Liver (tissue), 9 donors: ENCODE results near the gene TXNIP. TPM values are rescaled to one million over a fixed set of nuclear protein-coding genes. Genes with fewer than 3 reads are reported as not detected.

ENCODE experiments used
- DNase-seq: peaks from one replicate; pipeline ENCODE4 v3.0.0-alpha.2; 2017; ENCODE audit warnings: low spot score
- H3K27ac ChIP-seq, 2 donors: one replicate each; pipeline ENCODE4 v1.7.0; 2013; ENCODE audit warnings: inconsistent platforms in 2 of 2, low read length in 2 of 2, control low read depth in 1 of 2, low read depth in 1 of 2, mild to moderate bottlenecking in 1 of 2
- H3K27me3 ChIP-seq, 4 donors: one replicate each; pipeline versions ENCODE4 v1.6.1 to v1.7.0; 2013; ENCODE audit warnings: low read length in 3 of 4, inconsistent platforms in 1 of 4, mild to moderate bottlenecking in 1 of 4, moderate library complexity in 1 of 4; ENCODE audit not compliant: control insufficient read depth in 4 of 4, insufficient read depth in 4 of 4
- H3K36me3 ChIP-seq, 4 donors: one replicate each; pipeline versions ENCODE4 v1.6.1 to v1.7.0; 2013; ENCODE audit warnings: low read length in 3 of 4, mild to moderate bottlenecking in 3 of 4, low read depth in 1 of 4, moderate library complexity in 1 of 4; ENCODE audit not compliant: control insufficient read depth in 4 of 4, insufficient read depth in 3 of 4
- H3K4me1 ChIP-seq, 4 donors: one replicate each; pipeline versions ENCODE4 v1.6.1 to v1.7.0; 2013; ENCODE audit warnings: low read length in 3 of 4, mild to moderate bottlenecking in 3 of 4, moderate library complexity in 1 of 4; ENCODE audit not compliant: control insufficient read depth in 4 of 4, insufficient read depth in 4 of 4
- H3K4me3 ChIP-seq, 3 donors: one replicate each; pipeline versions ENCODE4 v1.6.1 to v1.7.0; 2013; ENCODE audit warnings: low read length in 3 of 3, control low read depth in 1 of 3, low read depth in 1 of 3, mild to moderate bottlenecking in 1 of 3
- H3K9ac ChIP-seq, 2 donors: one replicate each; pipeline ENCODE4 v1.7.0; 2013; ENCODE audit warnings: low read length in 2 of 2, mild to moderate bottlenecking in 2 of 2, moderate library complexity in 2 of 2, control low read depth in 1 of 2, low read depth in 1 of 2
- H3K9me3 ChIP-seq, 4 donors: one replicate each; pipeline versions ENCODE4 v1.6.1 to v1.7.0; 2013; ENCODE audit warnings: low read length in 3 of 4; ENCODE audit not compliant: control insufficient read depth in 4 of 4
- EGR1 ChIP-seq, 2 donors: IDR thresholded peaks; 2 replicates each; pipeline ENCODE4 v1.6.1; 2016 to 2018; ENCODE audit warnings: antibody characterized with exemption in 2 of 2, low read depth in 2 of 2
- FOXA1 ChIP-seq: IDR thresholded peaks from 2 replicates; pipeline ENCODE4 v1.6.1; 2016; ENCODE audit warnings: antibody characterized with exemption
- FOXA2 ChIP-seq: IDR thresholded peaks from 2 replicates; pipeline ENCODE4 v1.6.1; 2016; ENCODE audit warnings: antibody characterized with exemption
- GABPA ChIP-seq, 2 donors: IDR thresholded peaks in 1 of 2; conservative IDR thresholded peaks in 1 of 2; 2 replicates each; pipeline ENCODE4 v1.6.1; 2016; ENCODE audit warnings: antibody characterized with exemption in 2 of 2, mild to moderate bottlenecking in 1 of 2, moderate library complexity in 1 of 2
- HNF4A ChIP-seq, 2 donors: conservative IDR thresholded peaks; 2 replicates each; pipeline ENCODE4 v1.6.1; 2016; ENCODE audit warnings: antibody characterized with exemption in 2 of 2, mild to moderate bottlenecking in 2 of 2
- JUND ChIP-seq, 2 donors: IDR thresholded peaks; 2 replicates each; pipeline ENCODE4 v1.6.1; 2016; ENCODE audit warnings: antibody characterized with exemption in 2 of 2
- MAX ChIP-seq: IDR thresholded peaks from 2 replicates; pipeline ENCODE4 v1.6.1; 2016; ENCODE audit warnings: antibody characterized with exemption
- NR2F2 ChIP-seq: IDR thresholded peaks from 2 replicates; pipeline ENCODE4 v1.6.1; 2016; ENCODE audit warnings: antibody characterized with exemption
- RAD21 ChIP-seq, 2 donors: IDR thresholded peaks; 2 replicates each; pipeline ENCODE4 v1.6.1; 2016; ENCODE audit warnings: antibody characterized with exemption in 2 of 2, mild to moderate bottlenecking in 2 of 2
- REST ChIP-seq: IDR thresholded peaks from 2 replicates; pipeline ENCODE4 v1.6.1; 2016; ENCODE audit warnings: antibody characterized with exemption, mild to moderate bottlenecking
- RXRA ChIP-seq, 2 donors: IDR thresholded peaks; 2 replicates each; pipeline ENCODE4 v1.6.1; 2017 to 2018; ENCODE audit warnings: antibody characterized with exemption in 2 of 2, mild to moderate bottlenecking in 1 of 2
- SP1 ChIP-seq: IDR thresholded peaks from 2 replicates; pipeline ENCODE4 v1.6.1; 2018; ENCODE audit warnings: antibody characterized with exemption, mild to moderate bottlenecking
- TAF1 ChIP-seq: conservative IDR thresholded peaks from 2 replicates; pipeline ENCODE4 v1.6.1; 2016; ENCODE audit warnings: antibody characterized with exemption, mild to moderate bottlenecking
- YY1 ChIP-seq: IDR thresholded peaks from 2 replicates; pipeline ENCODE4 v1.6.1; 2016; ENCODE audit warnings: antibody characterized with exemption, mild to moderate bottlenecking
- WGBS: extraction: QIAGEN DNeasy Blood & Tissue Kit; methylation state at CpG from one replicate; pipeline ENCODE4 v1.1.7; 2013; 5-methylcytosine and 5-hydroxymethylcytosine counted together
- polyA plus RNA-seq, 2 donors: library from polyadenylated mRNA; stranded (reverse) in 1 of 2; unstranded in 1 of 2; fragments of 200-250 nt in 1 of 2; fragments of >200 nt in 1 of 2; fragmentation: Nextera tagmentation in 1 of 2; extraction: Ambion mirVana in 1 of 2; gene quantifications; one replicate each; pipeline versions ENCODE4 v1.2.1 to v1.2.3, GENCODE V29; 2013 to 2015
- total RNA-seq, 2 donors: library from RNA; depleted of rRNA; stranded (reverse); fragments of >200 nt; gene quantifications; one replicate each; pipeline ENCODE4 v1.2.3, GENCODE V29; 2014
- TF ChIP-seq, protein P1 (sequence below): IDR thresholded peaks from 2 replicates; pipeline ENCODE4 v1.6.1; 2016; ENCODE audit warnings: antibody characterized with exemption
- TF ChIP-seq, protein P2 (sequence below): fragments of 150-350 bp; IDR thresholded peaks from 2 replicates; pipeline ENCODE4 v1.5.1; 2017; ENCODE audit warnings: improper control_type of control experiment, low read depth, low read length; ENCODE audit not compliant: missing input control
- donor health status: healthy.
- donor health status: healthy.
- donor health status: healthy.
- donor health status: healthy.
- donor health status: healthy.

Gene TXNIP
- total and polyA plus RNA-seq, 4 donors: 53.8 to 223 (median 92.0) TPM

DNA sequence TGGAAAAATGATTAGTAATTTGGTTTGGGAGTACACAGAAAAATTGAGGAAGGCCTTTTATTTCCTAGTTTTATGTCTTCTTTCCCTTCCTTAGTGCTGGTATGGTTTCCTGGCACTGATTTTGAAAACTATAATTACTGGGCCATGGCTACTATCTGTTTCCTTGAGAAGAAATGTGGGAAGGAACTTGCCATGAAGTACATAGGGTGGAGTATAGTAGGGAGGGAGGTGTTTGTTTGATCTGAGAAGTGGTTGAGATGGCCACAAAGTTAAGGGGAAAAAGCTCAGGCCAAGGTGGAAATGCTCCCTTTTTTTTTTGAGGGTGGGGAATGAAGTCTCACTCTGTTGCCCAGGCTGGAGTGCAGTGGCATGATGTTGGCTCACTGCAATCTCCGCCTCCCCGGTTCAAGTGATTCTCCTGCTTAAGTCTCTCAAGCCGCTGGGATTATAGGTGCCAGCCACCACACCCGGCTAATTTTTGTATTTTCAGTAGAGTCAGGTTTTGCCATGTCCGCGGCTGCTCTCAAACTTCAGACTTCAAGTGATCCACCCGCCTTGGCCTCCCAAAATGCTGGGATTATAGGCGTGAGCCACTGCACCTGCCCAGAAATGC lies 13.9 kb upstream of the TXNIP start:
- no peaks in the 10 kb centered on the region for H3K27me3 ChIP-seq
- DNase-seq: no peak
- H3K36me3 ChIP-seq: no peaks in the 10 kb centered on the region
- no peak overlapping the region for H3K27ac ChIP-seq
- no peak overlapping the region for H3K4me3 ChIP-seq
- peaks cover 0 to 2% (median 1%) of the 10 kb centered on the region in 4 donors for H3K4me1 ChIP-seq
- 95% methylated on average over 8 of the region's 8 CpGs for WGBS
- TF ChIP-seq, protein P1, sequence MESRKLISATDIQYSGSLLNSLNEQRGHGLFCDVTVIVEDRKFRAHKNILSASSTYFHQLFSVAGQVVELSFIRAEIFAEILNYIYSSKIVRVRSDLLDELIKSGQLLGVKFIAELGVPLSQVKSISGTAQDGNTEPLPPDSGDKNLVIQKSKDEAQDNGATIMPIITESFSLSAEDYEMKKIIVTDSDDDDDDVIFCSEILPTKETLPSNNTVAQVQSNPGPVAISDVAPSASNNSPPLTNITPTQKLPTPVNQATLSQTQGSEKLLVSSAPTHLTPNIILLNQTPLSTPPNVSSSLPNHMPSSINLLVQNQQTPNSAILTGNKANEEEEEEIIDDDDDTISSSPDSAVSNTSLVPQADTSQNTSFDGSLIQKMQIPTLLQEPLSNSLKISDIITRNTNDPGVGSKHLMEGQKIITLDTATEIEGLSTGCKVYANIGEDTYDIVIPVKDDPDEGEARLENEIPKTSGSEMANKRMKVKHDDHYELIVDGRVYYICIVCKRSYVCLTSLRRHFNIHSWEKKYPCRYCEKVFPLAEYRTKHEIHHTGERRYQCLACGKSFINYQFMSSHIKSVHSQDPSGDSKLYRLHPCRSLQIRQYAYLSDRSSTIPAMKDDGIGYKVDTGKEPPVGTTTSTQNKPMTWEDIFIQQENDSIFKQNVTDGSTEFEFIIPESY: no peak
- TF ChIP-seq RAD21 (IDR thresholded peaks at IDR 0.05) (no peak), RXRA (IDR thresholded peaks at IDR 0.05) (no peak), HNF4A (conservative IDR thresholded peaks at IDR 0.05) (no peak), SP1 (no peak), EGR1 (IDR thresholded peaks at IDR 0.05; ENCODE audit: low read depth in 2 of 2) (no peak), REST (no peak), FOXA2 (no peak), TAF1 (no peak), GABPA (IDR thresholded peaks at IDR 0.05 in 1 of 2, conservative IDR thresholded peaks at IDR 0.05 in 1 of 2) (no peak), MAX (no peak), NR2F2 (no peak), JUND (IDR thresholded peaks at IDR 0.05) (no peak), YY1 (no peak), FOXA1 (no peak)
- TF ChIP-seq, protein P2, sequence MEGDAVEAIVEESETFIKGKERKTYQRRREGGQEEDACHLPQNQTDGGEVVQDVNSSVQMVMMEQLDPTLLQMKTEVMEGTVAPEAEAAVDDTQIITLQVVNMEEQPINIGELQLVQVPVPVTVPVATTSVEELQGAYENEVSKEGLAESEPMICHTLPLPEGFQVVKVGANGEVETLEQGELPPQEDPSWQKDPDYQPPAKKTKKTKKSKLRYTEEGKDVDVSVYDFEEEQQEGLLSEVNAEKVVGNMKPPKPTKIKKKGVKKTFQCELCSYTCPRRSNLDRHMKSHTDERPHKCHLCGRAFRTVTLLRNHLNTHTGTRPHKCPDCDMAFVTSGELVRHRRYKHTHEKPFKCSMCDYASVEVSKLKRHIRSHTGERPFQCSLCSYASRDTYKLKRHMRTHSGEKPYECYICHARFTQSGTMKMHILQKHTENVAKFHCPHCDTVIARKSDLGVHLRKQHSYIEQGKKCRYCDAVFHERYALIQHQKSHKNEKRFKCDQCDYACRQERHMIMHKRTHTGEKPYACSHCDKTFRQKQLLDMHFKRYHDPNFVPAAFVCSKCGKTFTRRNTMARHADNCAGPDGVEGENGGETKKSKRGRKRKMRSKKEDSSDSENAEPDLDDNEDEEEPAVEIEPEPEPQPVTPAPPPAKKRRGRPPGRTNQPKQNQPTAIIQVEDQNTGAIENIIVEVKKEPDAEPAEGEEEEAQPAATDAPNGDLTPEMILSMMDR: no peak
- H3K9ac ChIP-seq: no peak overlapping the region
- no peaks in the 10 kb centered on the region for H3K9me3 ChIP-seq
